CD4-positive, alpha-beta T cell treated with Interleukin-17A for 4 hours (primary cell): ENCODE results near the gene MYRF.

Experiments used
- DNase-seq: peaks from one replicate; pipeline ENCODE4 v3.0.0-alpha.2; 2020; ENCODE audit warnings: mixed read lengths

Gene MYRF

GRCh38 chr11:61752117-61752924 is at the start of gene MYRF:
Gene MYRF, plus strand, starts transcription at chr11:61752636. Its CDS starts 109 bp downstream, at chr11:61752745.
- peak; percentile 72 for DNase-seq

- no peak for DNase-seq
Measured at GRCh38 chr11:61702701-61703312, 49.6 kb upstream of the MYRF start.

GRCh38 chr11:61704838-61705237 is 47.6 kb upstream of the MYRF start:
- no peak for DNase-seq

- no peak for DNase-seq
Measured at GRCh38 chr11:61706452-61707400, 45.7 kb upstream of the MYRF start.

- DNase-seq: no peak
Measured at GRCh38 chr11:61707574-61707973, 44.9 kb upstream of the MYRF start.

GRCh38 chr11:61709110-61709509 is 43.3 kb upstream of the MYRF start:
- no peak for DNase-seq

- DNase-seq: no peak
Measured at GRCh38 chr11:61709572-61709971, 42.9 kb upstream of the MYRF start.

- DNase-seq: no peak
Measured at GRCh38 chr11:61710019-61710418, 42.4 kb upstream of the MYRF start.

GRCh38 chr11:61711037-61711436 is 41.4 kb upstream of the MYRF start:
- no peak for DNase-seq

- DNase-seq: no peak
Measured at GRCh38 chr11:61711498-61711897, 40.9 kb upstream of the MYRF start.

GRCh38 chr11:61712314-61712713 is 40.1 kb upstream of the MYRF start:
- DNase-seq: no peak

- DNase-seq: no peak
Measured at GRCh38 chr11:61712846-61713245, 39.6 kb upstream of the MYRF start.

- no peak for DNase-seq
Measured at GRCh38 chr11:61713464-61713863, 39.0 kb upstream of the MYRF start.

- DNase-seq: no peak
Measured at GRCh38 chr11:61713906-61714305, 38.5 kb upstream of the MYRF start.

- no peak for DNase-seq
Measured at GRCh38 chr11:61714316-61714715, 38.1 kb upstream of the MYRF start.

GRCh38 chr11:61714916-61715315 is 37.5 kb upstream of the MYRF start:
- no peak for DNase-seq

- DNase-seq: no peak
Measured at GRCh38 chr11:61715867-61716266, 36.6 kb upstream of the MYRF start.

- DNase-seq: no peak
Measured at GRCh38 chr11:61716478-61717285, 35.8 kb upstream of the MYRF start.

- DNase-seq: no peak
Measured at GRCh38 chr11:61717286-61718033, 35.0 kb upstream of the MYRF start.

- DNase-seq: no peak
Measured at GRCh38 chr11:61718046-61718531, 34.3 kb upstream of the MYRF start.

GRCh38 chr11:61718621-61719302 is 33.7 kb upstream of the MYRF start:
- no peak for DNase-seq
